HG03460 (cell line): Measurements from ENCODE around the gene ELOVL2.
"Not testable (repeated sequence)": the region's sequence is repeated elsewhere in the genome, so short reads cannot be mapped to it uniquely, and the experiment has no call there.

Source experiments
- ATAC-seq: cut with Tn5 transposase; IDR thresholded peaks from one replicate; pipeline ENCODE4 v1.9.1; 2021; ENCODE audit not compliant: unreplicated experiment

ELOVL2 gene

GRCh38 chr6:11023032-11023431 lies 21.1 kb downstream of the ELOVL2 start:
- no peak for ATAC-seq

GRCh38 chr6:11021714-11022113 lies 22.4 kb downstream of the ELOVL2 start:
- ATAC-seq, result no peak

- no peak for ATAC-seq
These were observed 23.1 kb downstream of the ELOVL2 start for GRCh38 chr6:11021003-11021402.

- ATAC-seq, result no peak
These were observed 25.9 kb downstream of the ELOVL2 start for GRCh38 chr6:11018225-11018624.

- ATAC-seq, result no peak
These were observed 27.0 kb downstream of the ELOVL2 start for GRCh38 chr6:11017090-11017489.

DNA sequence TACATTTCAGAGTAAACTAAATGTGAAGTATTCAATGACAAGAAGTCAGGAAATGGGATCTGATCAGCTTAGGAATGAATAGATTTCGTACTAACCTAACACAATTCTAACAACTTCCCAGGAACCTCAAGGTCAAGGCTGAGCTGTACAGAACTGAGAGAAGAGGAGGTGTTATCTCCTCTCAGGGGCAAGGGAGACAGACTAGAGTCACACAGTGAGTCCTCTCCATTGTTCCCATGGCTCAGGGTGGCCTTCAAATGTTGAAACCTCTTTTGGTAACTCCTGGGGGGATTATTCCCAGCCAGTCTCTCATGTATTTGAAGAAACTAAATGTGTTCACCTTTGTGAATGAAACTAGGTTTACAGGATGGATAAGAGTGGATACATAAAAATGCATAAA lies 27.7 kb downstream of the ELOVL2 start:
- ATAC-seq, result no peak

DNA sequence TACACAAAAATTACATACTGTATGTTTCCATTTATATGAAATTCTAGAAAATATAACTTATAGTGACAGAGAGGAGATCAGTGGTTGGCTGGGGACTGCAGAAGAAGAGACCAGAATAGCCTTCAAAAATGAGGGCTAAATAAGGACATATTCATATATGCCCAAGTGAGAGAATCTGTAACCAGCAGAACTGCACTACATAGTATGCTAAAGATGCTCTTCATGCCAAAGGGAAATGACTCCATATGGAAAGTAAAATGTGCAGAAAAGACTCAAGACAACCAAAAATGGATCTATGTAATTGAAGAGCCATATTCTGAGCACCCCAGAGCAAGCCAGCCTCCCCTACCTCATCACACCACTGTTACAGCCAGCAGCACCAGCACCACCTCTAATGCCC lies 29.0 kb downstream of the ELOVL2 start:
- ATAC-seq, result no peak

- ATAC-seq, result no peak
These were observed 30.4 kb downstream of the ELOVL2 start for GRCh38 chr6:11013721-11014070.

GRCh38 chr6:11012976-11013720 lies 31.0 kb downstream of the ELOVL2 start:
- no peak for ATAC-seq

DNA sequence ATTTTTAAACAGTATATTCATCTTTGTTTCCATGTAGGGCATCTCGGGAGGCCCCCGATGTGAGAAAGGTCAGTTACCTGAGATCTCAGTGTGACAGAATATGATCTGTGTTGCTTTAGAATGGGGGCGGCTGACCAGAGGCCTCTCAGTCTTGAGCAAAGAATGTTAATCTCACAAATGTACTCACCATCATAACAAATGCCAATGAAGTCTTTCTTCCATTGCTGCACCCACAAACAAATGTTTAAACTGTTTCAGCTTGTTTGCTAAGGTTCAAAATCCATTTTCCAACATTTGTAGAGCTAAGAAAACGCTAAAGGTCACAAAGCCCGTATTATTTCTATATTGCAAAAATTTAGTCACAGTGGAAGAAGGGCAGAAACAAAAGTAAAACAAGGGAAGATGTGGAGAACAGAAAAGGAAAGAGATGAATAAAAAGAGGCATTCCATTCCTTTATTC lies 31.8 kb downstream of the ELOVL2 start:
- ATAC-seq, result no peak

DNA sequence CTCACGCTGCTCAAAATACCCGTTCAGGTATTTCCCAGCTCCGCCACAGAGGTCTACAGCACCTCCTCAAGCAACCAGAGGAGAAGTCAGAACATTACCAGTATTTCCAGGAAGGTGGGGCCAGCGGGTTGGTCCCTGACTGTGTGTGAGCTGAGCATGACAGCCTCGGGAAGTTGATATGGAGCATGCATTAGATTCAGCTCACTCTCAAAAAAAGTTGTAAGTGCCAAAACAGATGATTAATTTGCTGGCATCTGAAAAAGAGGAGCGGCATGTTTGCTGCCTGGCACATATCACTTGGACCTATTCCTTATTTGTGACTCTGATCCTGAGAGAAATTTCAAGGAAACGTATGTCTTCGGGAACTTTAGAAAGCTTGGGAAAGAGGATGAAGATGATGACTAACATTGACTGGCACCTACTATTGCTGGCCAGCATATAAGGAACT lies 32.3 kb downstream of the ELOVL2 start:
- ATAC-seq, result no peak

DNA sequence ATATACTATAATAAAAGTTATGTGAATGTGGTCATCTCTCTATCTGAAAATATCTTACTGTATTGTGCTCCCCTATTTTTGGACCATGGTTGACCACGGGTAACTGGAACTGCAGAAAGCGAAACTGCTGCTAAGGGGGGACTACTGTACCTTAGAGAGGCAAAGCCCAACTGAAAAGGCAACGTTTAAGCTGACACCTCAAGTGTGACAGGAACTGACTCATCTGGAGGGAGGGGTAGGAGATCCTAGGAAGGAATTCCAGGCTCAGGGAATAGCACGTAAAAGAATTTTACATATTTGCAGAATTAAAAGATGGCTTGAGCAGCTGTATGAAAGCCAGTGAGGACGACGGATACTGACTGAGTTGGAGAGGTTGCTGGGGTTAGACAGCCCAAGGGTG lies 34.8 kb downstream of the ELOVL2 start:
- ATAC-seq, result peak; percentile 52

GRCh38 chr6:11008821-11009220 lies 35.3 kb downstream of the ELOVL2 start:
- ATAC-seq, result no peak

DNA sequence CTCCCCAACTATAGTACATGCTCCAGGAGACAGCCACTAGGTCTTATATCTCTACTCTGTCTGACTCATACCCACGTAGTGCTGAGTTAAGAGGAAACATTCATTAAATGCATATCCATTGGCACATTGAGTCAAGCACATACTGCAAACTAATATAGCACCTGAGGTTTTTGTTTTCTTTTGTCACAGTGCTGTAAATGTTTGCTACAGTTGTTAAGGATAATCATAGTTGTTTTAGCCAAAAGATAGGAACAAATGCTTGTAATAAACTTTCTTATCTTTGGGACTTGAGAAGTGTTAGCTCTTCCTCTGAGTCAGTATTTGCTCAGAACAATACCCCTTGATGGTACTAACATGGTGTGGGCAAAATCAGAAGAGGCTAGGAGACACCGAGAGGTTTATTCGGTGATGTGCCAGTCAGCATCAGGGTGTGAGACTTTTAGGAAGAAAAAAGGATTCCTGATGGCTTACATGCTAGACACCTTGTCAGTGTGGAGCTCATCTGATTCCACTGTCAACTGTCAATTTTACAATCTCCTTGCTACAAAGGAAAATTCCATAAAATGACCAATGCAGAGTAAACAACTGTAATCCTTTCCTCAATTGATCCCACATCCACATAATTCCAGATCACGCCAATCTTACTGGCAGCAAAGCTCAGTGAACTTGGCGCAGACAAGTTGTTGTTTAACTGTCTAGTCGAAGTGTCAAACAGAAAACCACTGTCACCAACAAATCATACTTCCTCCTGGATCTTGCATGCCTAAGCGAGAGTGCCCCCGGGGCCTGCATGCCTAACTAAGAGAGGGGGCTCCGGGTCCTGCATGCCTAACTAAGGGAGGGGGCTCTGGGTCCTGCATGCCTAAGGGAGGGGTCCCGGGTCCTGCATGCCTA lies 36.1 kb downstream of the ELOVL2 start:
- ATAC-seq, result no peak

GRCh38 chr6:11006061-11006460 lies 38.0 kb downstream of the ELOVL2 start:
- no peak for ATAC-seq

DNA sequence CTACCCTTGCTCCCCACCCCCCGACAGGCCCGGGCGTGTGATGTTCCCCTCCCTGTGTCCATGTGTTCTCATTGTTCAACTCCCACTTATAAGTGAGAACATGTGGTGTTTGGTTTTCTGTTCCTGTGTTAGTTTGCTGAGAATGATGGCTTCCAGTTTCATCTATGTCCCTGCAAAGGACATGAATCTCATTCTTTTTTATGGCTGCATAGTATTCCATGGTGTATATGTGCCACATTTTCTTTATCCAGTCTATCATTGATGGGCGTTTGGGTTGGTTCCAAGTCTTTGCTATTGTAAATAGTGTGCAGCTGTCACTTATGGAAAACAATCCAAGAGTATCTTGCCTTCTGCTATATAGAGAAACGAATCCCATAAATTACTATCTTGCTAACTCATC lies 40.8 kb downstream of the ELOVL2 start:
- ATAC-seq, result not testable (repeated sequence)

DNA sequence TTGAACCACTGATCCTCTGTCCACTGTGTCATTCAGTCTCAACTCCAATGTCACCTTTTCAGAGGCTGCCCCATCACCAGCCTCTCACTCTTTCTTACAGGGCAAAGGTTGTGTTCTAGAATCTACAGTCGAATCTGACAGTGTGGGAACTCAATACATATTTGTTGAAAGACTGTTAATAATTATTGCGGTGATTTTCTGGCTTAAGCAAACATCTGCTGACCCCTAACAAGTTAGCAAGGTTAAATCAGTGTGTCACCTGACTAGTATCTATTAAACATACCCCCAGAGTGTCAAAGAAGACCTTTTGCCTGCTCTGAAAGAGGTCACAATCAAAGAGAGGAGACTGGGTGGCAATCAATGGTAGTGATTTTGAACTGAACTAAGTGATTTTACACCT lies 41.9 kb downstream of the ELOVL2 start:
- no peak for ATAC-seq

DNA sequence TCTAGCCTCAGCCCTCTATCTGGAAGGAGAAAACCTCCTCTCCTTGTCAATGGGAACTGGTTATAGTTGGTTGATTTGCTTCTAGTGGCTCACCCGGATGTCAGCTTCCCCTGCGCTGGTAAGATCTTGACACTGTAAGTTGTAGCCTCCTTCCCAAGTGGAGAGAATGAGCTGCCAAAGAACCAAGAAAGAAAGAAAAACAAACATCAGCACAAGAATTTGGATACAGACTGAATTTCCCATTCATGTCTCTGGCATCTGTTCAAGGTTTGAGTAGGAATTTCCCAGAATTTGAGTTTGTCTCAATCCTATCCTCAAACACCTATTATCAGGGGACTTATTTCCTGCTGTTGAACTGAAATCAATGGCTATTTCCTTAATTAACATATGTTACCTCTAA lies 44.1 kb downstream of the ELOVL2 start:
- ATAC-seq, result no peak

DNA sequence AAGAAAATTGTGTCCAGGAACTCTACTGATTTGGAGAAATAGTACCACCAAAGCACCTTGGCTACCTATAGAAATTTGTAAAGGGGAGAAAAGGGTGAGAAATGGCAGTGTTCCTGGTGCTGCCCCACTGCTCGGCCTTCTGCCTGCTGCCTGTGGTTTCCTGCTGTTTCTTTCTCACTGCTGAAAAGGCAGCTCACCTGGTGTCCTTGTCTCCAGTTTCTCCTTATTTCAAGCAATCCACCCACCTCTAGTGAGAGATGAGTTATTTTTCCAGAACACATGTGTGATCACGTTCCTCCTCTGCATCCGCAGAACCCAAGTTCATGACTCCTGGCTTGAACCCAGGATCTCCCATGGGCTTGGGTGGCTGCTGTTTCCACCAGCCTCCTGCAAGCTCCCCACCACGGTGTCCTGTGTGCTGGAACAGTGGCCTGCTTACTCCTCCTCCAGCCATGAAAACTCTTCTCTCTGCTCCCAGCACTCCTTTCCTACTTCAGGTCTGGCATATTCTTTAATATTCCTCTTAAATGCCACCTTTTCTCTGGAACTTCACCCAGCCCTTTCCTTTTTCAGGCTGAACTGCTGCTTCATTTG lies 48.9 kb downstream of the ELOVL2 start:
- no peak for ATAC-seq

DNA sequence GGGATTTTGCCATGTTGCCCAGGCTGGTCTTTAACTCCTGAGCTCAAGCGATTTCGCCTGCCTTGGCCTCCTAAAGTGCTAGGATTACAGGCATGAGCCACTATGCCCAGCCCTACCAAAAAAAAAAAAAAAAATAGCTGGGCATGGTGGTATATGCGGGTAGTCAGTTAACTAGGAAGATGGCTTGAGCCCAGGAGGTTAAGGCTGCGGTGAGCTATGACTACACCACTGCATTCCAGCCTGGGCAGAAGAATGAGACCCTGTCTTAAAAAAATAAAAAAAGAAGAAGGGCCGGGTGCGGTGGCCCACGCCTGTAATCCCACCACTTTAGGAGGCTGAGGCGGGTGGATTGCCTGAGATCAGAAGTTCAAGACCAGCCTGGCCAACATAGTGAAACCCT lies 50.2 kb downstream of the ELOVL2 start:
- no peak for ATAC-seq

DNA sequence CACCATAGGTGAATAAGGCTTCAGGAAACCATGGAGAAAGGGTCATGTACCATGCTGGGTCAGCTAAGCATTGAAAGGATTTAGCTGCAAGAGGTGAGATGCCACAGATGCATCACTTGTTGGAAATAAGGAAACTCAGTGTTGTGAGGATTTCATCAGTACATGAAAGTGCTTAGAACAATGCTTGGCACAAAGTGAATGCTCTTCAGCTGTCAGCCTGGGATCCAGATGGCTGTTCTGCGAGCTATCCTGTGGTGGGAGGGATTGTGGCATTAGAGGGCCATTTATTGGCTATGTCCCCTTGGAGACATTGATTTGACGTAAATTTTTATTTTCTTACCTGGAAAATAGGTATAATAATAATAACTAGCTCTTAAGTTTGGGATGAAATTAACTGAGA lies 53.0 kb downstream of the ELOVL2 start:
- no peak for ATAC-seq

DNA sequence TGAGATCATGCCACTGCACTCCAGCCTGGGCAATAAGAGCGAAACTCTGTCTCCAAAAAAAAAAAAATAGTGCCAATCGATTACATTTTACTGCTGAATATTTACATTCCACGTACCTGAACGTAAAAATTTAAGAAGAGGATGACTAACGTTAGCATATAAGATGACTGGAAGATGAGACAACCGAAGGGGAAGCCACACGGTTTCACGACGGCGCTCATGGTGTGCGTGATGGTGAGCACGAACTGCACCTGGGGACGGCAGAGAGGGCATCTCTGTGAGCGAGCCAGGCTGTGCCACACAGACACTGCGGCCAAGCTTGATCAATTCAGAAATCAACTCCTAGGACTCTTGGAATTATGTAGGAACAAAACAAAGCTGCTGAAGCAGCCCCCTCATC lies 54.5 kb downstream of the ELOVL2 start:
- ATAC-seq, result no peak
